ENCODE data around the gene TFPI.

- TF ChIP-seq CTCF (IDR thresholded peaks at IDR 0.05; ENCODE audit: control extremely low read depth in 1 of 3, insufficient read depth in 1 of 3, low read depth in 1 of 3, low read length in 3 of 3) = no peak
- TF ChIP-seq KDM1A (IDR thresholded peaks at IDR 0.05; ENCODE audit: borderline replicate concordance, low read length) = no peak
- no peak for TF ChIP-seq EZH2 (IDR thresholded peaks at IDR 0.05; ENCODE audit: low read depth, low read length, severe bottlenecking)
- TF ChIP-seq HDAC6 (IDR thresholded peaks at IDR 0.05; ENCODE audit: low read depth, low read length) = no peak
Observed at GRCh38 chr2:187543488-187543887, 10.7 kb downstream of the TFPI start.
